ENCODE data around the gene NLRP1. TPM values are rescaled to one million over a fixed set of nuclear protein-coding genes. Genes with fewer than 3 reads are reported as not detected.

The NLRP1 gene
- 100 to 1,000 TPM; 233 to 317 (median 243) TPM for total RNA-seq
- total RNA-seq (2013) = 122 TPM
- total RNA-seq = 25.9 to 634 (median 350) reads per million in 29 experiments

- Histone ChIP-seq H3K27me3 (replicated peaks in 1 of 2; ENCODE audit: control insufficient read depth in 2 of 2, extremely low read depth in 1 of 2, insufficient read depth in 2 of 2, low read length in 1 of 2) (no peaks in the 10 kb centered on the region), H3K9me3 (no peaks in the 10 kb centered on the region), H3K4me3 (ENCODE audit: control insufficient read depth in 1 of 2, extremely low read depth in 1 of 2, low read length in 1 of 2) (peak within 1 kb of the TSS; percentile 90 to 94), H3K27ac (ENCODE audit: low read length) (peak within 1 kb of the TSS; percentile 88), H3K4me1 (ENCODE audit: control insufficient read depth in 1 of 2, extremely low read depth in 1 of 2, insufficient read depth in 2 of 2, low read length in 2 of 2) (peaks cover 37 to 64% of the 10 kb centered on the region in 2 experiments), H3K36me3 (ENCODE audit: control insufficient read depth in 2 of 2, extremely low read depth in 1 of 2, insufficient read depth in 1 of 2, low read length in 1 of 2) (peaks cover 0 to 23% of the 10 kb centered on the region in 2 donors)
- Mint-ChIP-seq H3K36me3 (peaks cover 32% of the 10 kb centered on the region), H3K27ac (peak within 1 kb of the TSS; percentile 98 to 99), H3K4me3 (peak within 1 kb of the TSS; percentile 96 to 98 (median 97)), H3K9me3 (no peaks in the 10 kb centered on the region), H3K4me1 (peaks cover 67 to 73% (median 72%) of the 10 kb centered on the region in 3 donors), H3K27me3 (no peaks in the 10 kb centered on the region)
- ChIA-PET CTCF (interaction anchor here in 1 of 2 donors (0.8 to 1.1 kb wide), 2 partner anchors 18 to 851 kb away, joined by 3 read pairs; no protein-coding TSS in a partner anchor), POLR2A (interaction anchor here (0.5 to 0.6 kb wide), 4 partner anchors 26 to 1899 kb away, joined by 3 to 5 read pairs (median 3); no protein-coding TSS in a partner anchor)
- ATAC-seq (replicated peaks in 1 of 4) = peak; percentile 92 to 94 (median 92)
- 7% methylated on average over 14 of the region's 14 CpGs for WGBS (ENCODE audit: insufficient coverage)
- peak; percentile 87 to 98 (median 95) for DNase-seq
Observed at GRCh38 chr17:5584383-5585286, at the start of gene NLRP1. NLRP1 (minus strand) TSS chr17:5584509; CDS start chr17:5583957, 552 bp downstream.

GRCh38 chr17:5631958-5632590 lies 47.8 kb upstream of the NLRP1 start:
- Mint-ChIP-seq H3K9me3 (no peaks in the 10 kb centered on the region), H3K4me1 (no peaks in the 10 kb centered on the region), H3K4me3 (no peak overlapping the region), H3K27me3 (peaks cover 32 to 33% of the 10 kb centered on the region in 2 donors), H3K36me3 (no peaks in the 10 kb centered on the region), H3K27ac (no peak overlapping the region)
- no peak for ATAC-seq (replicated peaks in 1 of 4)
- H3K36me3 ChIP-seq (ENCODE audit: control insufficient read depth in 2 of 2, extremely low read depth in 1 of 2, insufficient read depth in 1 of 2, low read length in 1 of 2) = no peaks in the 10 kb centered on the region
- DNase-seq = no peak
- ChIA-PET CTCF (no interaction called here), POLR2A (interaction anchor here in 1 of 2 donors (0.7 kb wide), 1 partner anchor 240 kb away, joined by 3 read pairs; no protein-coding TSS in a partner anchor)
- H3K27me3 ChIP-seq (replicated peaks in 1 of 2; ENCODE audit: control insufficient read depth in 2 of 2, extremely low read depth in 1 of 2, insufficient read depth in 2 of 2, low read length in 1 of 2) = peaks cover 0 to 26% of the 10 kb centered on the region in 2 experiments
- H3K27ac ChIP-seq (ENCODE audit: low read length) = no peak overlapping the region
- no peaks in the 10 kb centered on the region for H3K9me3 ChIP-seq
- H3K4me3 ChIP-seq (ENCODE audit: control insufficient read depth in 1 of 2, extremely low read depth in 1 of 2, low read length in 1 of 2) = no peak overlapping the region
- no peaks in the 10 kb centered on the region for H3K4me1 ChIP-seq (ENCODE audit: control insufficient read depth in 1 of 2, extremely low read depth in 1 of 2, insufficient read depth in 2 of 2, low read length in 2 of 2)
- 80% methylated on average over 1 of the region's 3 CpGs for WGBS (ENCODE audit: insufficient coverage)

GRCh38 chr17:5630434-5630833 lies 46.1 kb upstream of the NLRP1 start:
- no peak overlapping the region for H3K4me3 ChIP-seq (ENCODE audit: control insufficient read depth in 1 of 2, extremely low read depth in 1 of 2, low read length in 1 of 2)
- ChIA-PET POLR2A (no interaction called here), CTCF (no interaction called here)
- no peak overlapping the region for H3K27ac ChIP-seq (ENCODE audit: low read length)
- Mint-ChIP-seq H3K4me3 (no peak overlapping the region), H3K9me3 (no peaks in the 10 kb centered on the region), H3K36me3 (no peaks in the 10 kb centered on the region), H3K27ac (no peak overlapping the region), H3K4me1 (no peaks in the 10 kb centered on the region), H3K27me3 (peaks cover 31 to 38% of the 10 kb centered on the region in 2 donors)
- ATAC-seq (replicated peaks in 1 of 4) (no peak), DNase-seq (no peak)
- WGBS (ENCODE audit: insufficient coverage) = 60% methylated on average over 1 of the region's 2 CpGs
- H3K36me3 ChIP-seq (ENCODE audit: control insufficient read depth in 2 of 2, extremely low read depth in 1 of 2, insufficient read depth in 1 of 2, low read length in 1 of 2) = no peaks in the 10 kb centered on the region
- no peaks in the 10 kb centered on the region for H3K4me1 ChIP-seq (ENCODE audit: control insufficient read depth in 1 of 2, extremely low read depth in 1 of 2, insufficient read depth in 2 of 2, low read length in 2 of 2)
- peaks cover 0 to 26% of the 10 kb centered on the region in 2 experiments for H3K27me3 ChIP-seq (replicated peaks in 1 of 2; ENCODE audit: control insufficient read depth in 2 of 2, extremely low read depth in 1 of 2, insufficient read depth in 2 of 2, low read length in 1 of 2)
- no peaks in the 10 kb centered on the region for H3K9me3 ChIP-seq

- no peaks in the 10 kb centered on the region for H3K4me1 ChIP-seq (ENCODE audit: control insufficient read depth in 1 of 2, extremely low read depth in 1 of 2, insufficient read depth in 2 of 2, low read length in 2 of 2)
- peaks cover 0 to 19% of the 10 kb centered on the region in 2 experiments for H3K27me3 ChIP-seq (replicated peaks in 1 of 2; ENCODE audit: control insufficient read depth in 2 of 2, extremely low read depth in 1 of 2, insufficient read depth in 2 of 2, low read length in 1 of 2)
- no peak overlapping the region for H3K27ac Mint-ChIP-seq
- H3K4me3 Mint-ChIP-seq = no peak overlapping the region
- ChIA-PET POLR2A (no interaction called here), CTCF (no interaction called here)
- H3K9me3 ChIP-seq = no peaks in the 10 kb centered on the region
- no peak for ATAC-seq (replicated peaks in 1 of 4)
- H3K27ac ChIP-seq (ENCODE audit: low read length) = no peak overlapping the region
- H3K4me3 ChIP-seq (ENCODE audit: control insufficient read depth in 1 of 2, extremely low read depth in 1 of 2, low read length in 1 of 2) = no peak overlapping the region
- WGBS (ENCODE audit: insufficient coverage) = 94% methylated on average over 3 of the region's 7 CpGs
- no peak for DNase-seq
- H3K9me3 Mint-ChIP-seq = no peaks in the 10 kb centered on the region
- no peaks in the 10 kb centered on the region for H3K36me3 Mint-ChIP-seq
- H3K36me3 ChIP-seq (ENCODE audit: control insufficient read depth in 2 of 2, extremely low read depth in 1 of 2, insufficient read depth in 1 of 2, low read length in 1 of 2) = no peaks in the 10 kb centered on the region
- H3K27me3 Mint-ChIP-seq = peaks cover 31 to 42% of the 10 kb centered on the region in 2 donors
- H3K4me1 Mint-ChIP-seq = no peaks in the 10 kb centered on the region
Observed at GRCh38 chr17:5629128-5629527, 44.8 kb upstream of the NLRP1 start.

- H3K4me3 ChIP-seq (ENCODE audit: control insufficient read depth in 1 of 2, extremely low read depth in 1 of 2, low read length in 1 of 2) = no peak overlapping the region
- no peak for ATAC-seq (replicated peaks in 1 of 4)
- H3K36me3 ChIP-seq (ENCODE audit: control insufficient read depth in 2 of 2, extremely low read depth in 1 of 2, insufficient read depth in 1 of 2, low read length in 1 of 2) = no peaks in the 10 kb centered on the region
- Mint-ChIP-seq H3K4me1 (no peaks in the 10 kb centered on the region), H3K36me3 (no peaks in the 10 kb centered on the region), H3K4me3 (no peak overlapping the region), H3K27ac (no peak overlapping the region), H3K27me3 (peaks cover 31 to 42% of the 10 kb centered on the region in 2 donors), H3K9me3 (no peaks in the 10 kb centered on the region)
- peaks cover 0 to 19% of the 10 kb centered on the region in 2 experiments for H3K27me3 ChIP-seq (replicated peaks in 1 of 2; ENCODE audit: control insufficient read depth in 2 of 2, extremely low read depth in 1 of 2, insufficient read depth in 2 of 2, low read length in 1 of 2)
- POLR2A ChIA-PET = no interaction called here
- H3K4me1 ChIP-seq (ENCODE audit: control insufficient read depth in 1 of 2, extremely low read depth in 1 of 2, insufficient read depth in 2 of 2, low read length in 2 of 2) = no peaks in the 10 kb centered on the region
- DNase-seq = no peak
- H3K27ac ChIP-seq (ENCODE audit: low read length) = no peak overlapping the region
- CTCF ChIA-PET = no interaction called here
- no CpG with 5 or more reads among the region's 3 CpGs for WGBS (ENCODE audit: insufficient coverage)
- H3K9me3 ChIP-seq = no peaks in the 10 kb centered on the region
Observed at GRCh38 chr17:5628262-5628661, 44.0 kb upstream of the NLRP1 start.

GRCh38 chr17:5624211-5624610 lies 39.9 kb upstream of the NLRP1 start:
- DNase-seq = no peak
- ATAC-seq (replicated peaks in 1 of 4) = no peak
- Mint-ChIP-seq H3K36me3 (no peaks in the 10 kb centered on the region), H3K4me1 (no peaks in the 10 kb centered on the region), H3K4me3 (no peak overlapping the region), H3K27ac (no peak overlapping the region), H3K9me3 (no peaks in the 10 kb centered on the region), H3K27me3 (peaks cover 29 to 39% of the 10 kb centered on the region in 2 donors)
- Histone ChIP-seq H3K27ac (ENCODE audit: low read length) (no peak overlapping the region), H3K27me3 (replicated peaks in 1 of 2; ENCODE audit: control insufficient read depth in 2 of 2, extremely low read depth in 1 of 2, insufficient read depth in 2 of 2, low read length in 1 of 2) (peaks cover 0 to 23% of the 10 kb centered on the region in 2 experiments), H3K4me3 (ENCODE audit: control insufficient read depth in 1 of 2, extremely low read depth in 1 of 2, low read length in 1 of 2) (no peak overlapping the region), H3K4me1 (ENCODE audit: control insufficient read depth in 1 of 2, extremely low read depth in 1 of 2, insufficient read depth in 2 of 2, low read length in 2 of 2) (no peaks in the 10 kb centered on the region), H3K9me3 (no peaks in the 10 kb centered on the region), H3K36me3 (ENCODE audit: control insufficient read depth in 2 of 2, extremely low read depth in 1 of 2, insufficient read depth in 1 of 2, low read length in 1 of 2) (no peaks in the 10 kb centered on the region)
- no CpG with 5 or more reads among the region's 4 CpGs for WGBS (ENCODE audit: insufficient coverage)
- ChIA-PET POLR2A (no interaction called here), CTCF (no interaction called here)

Data from T-cell (primary cell).